Activated naive CD8-positive, alpha-beta T cell treated with anti-CD3 and anti-CD28 coated beads for 36 hours (primary cell): ENCODE measurements around the gene SRC. TPM values are rescaled to one million over a fixed set of nuclear protein-coding genes. Genes with fewer than 3 reads are reported as not detected.

Source experiments
- DNase-seq: peaks from one replicate; pipeline ENCODE4 v3.0.0; 2021
- H3K27ac Mint-ChIP-seq: one replicate; pipeline ENCODE4 v1.8.0; 2022; ENCODE audit warnings: mild to moderate bottlenecking, moderate library complexity, mixed read lengths
- H3K27me3 Mint-ChIP-seq: one replicate; pipeline ENCODE4 v1.8.0; 2022; ENCODE audit warnings: mild to moderate bottlenecking, mixed read lengths
- H3K36me3 Mint-ChIP-seq: one replicate; pipeline ENCODE4 v1.8.0; 2021; ENCODE audit warnings: mild to moderate bottlenecking, mixed read lengths
- H3K4me1 Mint-ChIP-seq: one replicate; pipeline ENCODE4 v1.8.0; 2021; ENCODE audit warnings: mixed read lengths
- H3K4me3 Mint-ChIP-seq: one replicate; pipeline ENCODE4 v1.8.0; 2022; ENCODE audit warnings: mild to moderate bottlenecking, moderate library complexity, mixed read lengths
- H3K9me3 Mint-ChIP-seq: one replicate; pipeline ENCODE4 v1.8.0; 2022; ENCODE audit warnings: mixed read lengths
- total RNA-seq, 2 experiments: library from RNA; stranded (reverse); gene quantifications; one replicate each; pipeline ENCODE4 v1.2.3, GENCODE V29; 2021

SRC gene
- total RNA-seq, 2 experiments from 2014 or later: 1.1 to 1.9 TPM

DNA sequence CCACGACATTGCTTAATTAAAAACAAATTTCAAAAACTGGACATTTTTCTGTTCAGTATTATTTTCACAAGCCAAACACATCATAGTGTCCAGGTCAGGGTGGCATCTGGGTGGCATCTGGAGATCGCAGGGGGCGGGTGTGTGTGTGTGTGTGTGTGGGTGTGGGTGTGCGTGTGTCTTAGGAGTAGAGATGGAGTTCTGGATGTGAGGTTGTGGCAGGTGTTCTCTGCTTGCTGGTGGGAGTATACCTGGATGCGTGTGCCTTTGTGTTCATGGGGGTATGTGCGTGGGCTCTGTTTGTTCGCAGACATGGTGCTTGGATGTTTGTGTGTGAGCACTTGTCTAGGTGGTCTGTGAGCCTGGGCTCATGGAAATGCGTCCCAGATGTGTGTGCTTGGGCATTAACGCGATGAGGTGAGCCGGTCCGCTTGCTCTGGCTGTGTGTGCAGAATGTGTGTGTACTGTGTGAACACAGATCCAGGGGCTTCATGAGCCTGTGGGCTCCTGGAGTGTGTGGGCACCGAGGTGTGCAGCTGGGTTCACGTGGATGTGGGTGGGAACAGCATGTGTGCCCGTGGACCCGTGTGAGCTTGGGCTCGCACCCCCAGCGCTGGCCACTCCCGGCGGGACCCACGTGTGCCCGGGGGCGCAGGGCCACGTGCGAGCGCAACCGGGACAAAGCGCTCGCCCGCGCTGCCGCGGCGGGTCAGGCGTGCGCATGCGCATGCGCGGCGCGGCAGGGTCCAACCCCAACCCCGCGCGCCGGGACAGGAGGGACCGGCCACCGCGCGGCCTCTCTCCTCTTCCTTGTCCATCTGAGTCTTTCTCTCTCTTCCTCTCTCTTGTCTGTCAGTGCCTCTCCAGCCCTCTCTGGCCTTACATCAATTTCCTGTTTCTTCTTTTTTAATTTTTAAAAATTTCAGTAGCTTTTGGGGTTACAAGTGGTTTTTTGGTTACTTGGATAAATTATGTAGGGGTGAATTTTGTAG, 60.4 kb downstream of the SRC start:
- Mint-ChIP-seq H3K4me1 (peaks cover 9% of the 10 kb centered on the region), H3K27ac (no peak overlapping the region), H3K9me3 (no peaks in the 10 kb centered on the region), H3K36me3 (no peaks in the 10 kb centered on the region), H3K27me3 (peaks cover 30% of the 10 kb centered on the region), H3K4me3 (peak overlapping the region; percentile 47)
- DNase-seq: peak; percentile 55

DNA sequence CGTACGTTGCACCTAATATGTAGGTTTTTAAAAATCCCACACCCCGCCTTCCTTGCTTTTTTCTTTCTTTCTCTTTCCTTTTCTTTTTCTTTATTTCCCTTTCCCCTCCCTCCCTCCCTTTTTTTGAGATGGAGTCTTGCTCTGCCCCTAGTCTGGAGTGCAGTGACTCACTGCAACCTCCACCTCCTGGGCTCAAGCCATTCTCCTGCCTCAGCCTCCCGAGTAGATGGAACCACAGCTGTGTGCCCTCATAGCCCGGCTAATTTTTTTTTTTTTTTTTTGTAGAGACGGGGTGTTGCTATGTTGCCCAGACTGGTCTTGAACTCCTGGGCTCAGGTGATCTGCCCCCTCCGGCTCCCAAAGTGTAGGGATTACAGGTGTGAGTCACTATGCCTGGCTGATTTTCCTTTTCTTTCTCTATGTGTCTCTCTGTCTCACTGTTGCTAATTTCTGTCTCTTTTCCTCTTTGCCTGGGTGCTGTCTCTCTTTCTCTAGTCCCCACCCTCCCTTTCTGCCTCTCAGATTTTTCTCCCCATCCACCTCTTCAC, 61.2 kb downstream of the SRC start:
- Mint-ChIP-seq H3K27me3 (peaks cover 30% of the 10 kb centered on the region), H3K36me3 (no peaks in the 10 kb centered on the region), H3K27ac (no peak overlapping the region), H3K9me3 (no peaks in the 10 kb centered on the region), H3K4me1 (peaks cover 9% of the 10 kb centered on the region), H3K4me3 (peak overlapping the region; percentile 0)
- no peak for DNase-seq

GRCh38 chr20:37407573-37408002, 61.6 kb downstream of the SRC start:
- Mint-ChIP-seq H3K4me3 (no peak overlapping the region), H3K4me1 (peaks cover 9% of the 10 kb centered on the region), H3K36me3 (no peaks in the 10 kb centered on the region), H3K27me3 (peaks cover 30% of the 10 kb centered on the region), H3K27ac (no peak overlapping the region), H3K9me3 (no peaks in the 10 kb centered on the region)
- no peak for DNase-seq

GRCh38 chr20:37408302-37409193, 62.6 kb downstream of the SRC start:
- no peak overlapping the region for H3K27ac Mint-ChIP-seq
- H3K36me3 Mint-ChIP-seq: no peaks in the 10 kb centered on the region
- DNase-seq: no peak
- H3K4me1 Mint-ChIP-seq: peaks cover 9% of the 10 kb centered on the region
- peaks cover 30% of the 10 kb centered on the region for H3K27me3 Mint-ChIP-seq
- H3K9me3 Mint-ChIP-seq: no peaks in the 10 kb centered on the region
- H3K4me3 Mint-ChIP-seq: no peak overlapping the region

DNA sequence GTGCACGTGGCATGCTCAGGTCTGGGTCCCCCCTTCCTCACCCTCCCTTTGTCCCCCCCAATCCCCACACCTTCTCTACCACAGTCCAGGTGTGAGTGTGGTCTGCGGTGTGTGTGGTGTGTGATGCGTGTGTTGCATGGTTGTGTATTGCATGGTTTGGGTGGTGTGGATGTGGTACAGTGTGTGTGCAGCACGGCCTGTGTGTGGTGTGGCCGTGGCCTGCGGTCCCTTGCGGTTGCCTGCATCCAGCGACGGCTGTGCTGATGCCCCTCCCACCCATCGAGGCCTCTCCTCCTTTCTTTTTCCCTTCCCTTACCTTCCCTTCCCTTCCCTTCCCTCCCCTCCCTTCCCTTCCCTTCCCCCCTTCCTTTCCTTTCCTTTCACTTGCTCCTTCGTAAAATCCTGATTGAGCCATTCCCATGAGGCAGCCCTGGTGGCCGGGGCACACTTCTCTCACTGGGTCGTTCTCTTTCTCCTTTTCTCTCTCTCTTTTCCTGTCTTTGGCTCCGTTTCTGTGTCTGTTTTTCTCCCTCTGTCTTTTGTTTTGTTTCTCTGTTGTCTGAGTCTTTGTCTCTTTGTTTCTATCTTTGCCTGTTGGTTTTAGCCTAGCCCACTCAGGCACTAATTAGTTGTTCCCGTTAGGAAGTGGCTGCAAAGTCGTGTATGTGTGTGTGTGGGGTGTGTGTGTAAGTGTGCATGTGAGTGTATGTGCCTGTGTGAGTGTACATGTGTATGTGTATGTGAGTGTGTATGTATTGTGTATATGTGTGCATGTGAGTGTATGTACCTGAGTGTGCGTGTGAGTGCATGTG, 65.7 kb downstream of the SRC start:
- Mint-ChIP-seq H3K36me3 (no peaks in the 10 kb centered on the region), H3K9me3 (no peaks in the 10 kb centered on the region), H3K4me1 (peaks cover 6% of the 10 kb centered on the region), H3K4me3 (no peak overlapping the region), H3K27ac (no peak overlapping the region), H3K27me3 (peaks cover 27% of the 10 kb centered on the region)
- DNase-seq: peak; percentile 14

- H3K27ac Mint-ChIP-seq: no peak overlapping the region
- H3K27me3 Mint-ChIP-seq: peaks cover 18% of the 10 kb centered on the region
- H3K4me1 Mint-ChIP-seq: no peaks in the 10 kb centered on the region
- no peaks in the 10 kb centered on the region for H3K36me3 Mint-ChIP-seq
- no peaks in the 10 kb centered on the region for H3K9me3 Mint-ChIP-seq
- H3K4me3 Mint-ChIP-seq: no peak overlapping the region
- no peak for DNase-seq
Observed at GRCh38 chr20:37413023-37413334, 67.0 kb downstream of the SRC start.

GRCh38 chr20:37413379-37413778, 67.4 kb downstream of the SRC start:
- no peak for DNase-seq
- Mint-ChIP-seq H3K27ac (no peak overlapping the region), H3K4me3 (no peak overlapping the region), H3K4me1 (no peaks in the 10 kb centered on the region), H3K36me3 (no peaks in the 10 kb centered on the region), H3K27me3 (peaks cover 15% of the 10 kb centered on the region), H3K9me3 (no peaks in the 10 kb centered on the region)

DNA sequence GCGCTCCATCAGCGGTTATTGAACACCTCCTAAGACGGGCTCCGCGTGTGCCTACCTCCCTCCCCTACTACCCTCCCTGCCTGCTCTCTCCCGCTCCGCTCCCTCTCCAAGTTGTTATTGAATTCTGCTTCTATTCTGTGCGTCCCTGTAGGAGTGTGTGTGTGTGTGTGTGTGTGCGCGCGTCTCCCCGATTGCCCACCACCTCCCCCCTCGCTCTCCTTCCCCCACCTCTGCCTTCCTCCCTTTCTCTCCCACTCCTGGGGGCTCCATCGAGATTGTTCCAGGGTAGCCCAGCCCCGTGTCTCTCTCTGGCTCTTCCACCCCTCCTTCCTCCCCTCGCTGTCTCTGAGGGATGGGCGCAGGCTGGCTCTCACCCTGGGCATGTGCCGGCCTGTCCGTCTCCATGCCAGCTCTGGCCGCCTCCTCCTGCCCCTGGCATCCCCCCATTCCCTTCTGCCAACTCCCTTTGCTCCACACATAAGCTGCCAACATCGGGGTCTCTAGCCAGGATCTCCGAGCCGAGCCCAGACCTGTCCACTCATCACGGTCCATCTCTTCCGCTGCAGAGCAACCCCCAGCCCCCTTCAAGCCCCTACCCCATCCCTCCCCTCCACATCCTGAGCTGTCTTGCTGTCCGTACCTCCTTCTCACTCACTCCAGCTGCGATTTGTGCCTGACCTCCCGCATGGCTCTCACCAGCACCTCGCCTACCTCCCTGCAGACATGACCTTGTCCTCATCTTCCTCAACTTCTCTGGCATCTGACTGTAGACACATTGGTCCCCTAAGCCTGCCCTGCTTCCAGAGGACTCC, 68.5 kb downstream of the SRC start:
- H3K4me1 Mint-ChIP-seq: no peaks in the 10 kb centered on the region
- no peaks in the 10 kb centered on the region for H3K36me3 Mint-ChIP-seq
- H3K27ac Mint-ChIP-seq: no peak overlapping the region
- H3K9me3 Mint-ChIP-seq: no peaks in the 10 kb centered on the region
- no peak overlapping the region for H3K4me3 Mint-ChIP-seq
- H3K27me3 Mint-ChIP-seq: peaks cover 6% of the 10 kb centered on the region
- no peak for DNase-seq

DNA sequence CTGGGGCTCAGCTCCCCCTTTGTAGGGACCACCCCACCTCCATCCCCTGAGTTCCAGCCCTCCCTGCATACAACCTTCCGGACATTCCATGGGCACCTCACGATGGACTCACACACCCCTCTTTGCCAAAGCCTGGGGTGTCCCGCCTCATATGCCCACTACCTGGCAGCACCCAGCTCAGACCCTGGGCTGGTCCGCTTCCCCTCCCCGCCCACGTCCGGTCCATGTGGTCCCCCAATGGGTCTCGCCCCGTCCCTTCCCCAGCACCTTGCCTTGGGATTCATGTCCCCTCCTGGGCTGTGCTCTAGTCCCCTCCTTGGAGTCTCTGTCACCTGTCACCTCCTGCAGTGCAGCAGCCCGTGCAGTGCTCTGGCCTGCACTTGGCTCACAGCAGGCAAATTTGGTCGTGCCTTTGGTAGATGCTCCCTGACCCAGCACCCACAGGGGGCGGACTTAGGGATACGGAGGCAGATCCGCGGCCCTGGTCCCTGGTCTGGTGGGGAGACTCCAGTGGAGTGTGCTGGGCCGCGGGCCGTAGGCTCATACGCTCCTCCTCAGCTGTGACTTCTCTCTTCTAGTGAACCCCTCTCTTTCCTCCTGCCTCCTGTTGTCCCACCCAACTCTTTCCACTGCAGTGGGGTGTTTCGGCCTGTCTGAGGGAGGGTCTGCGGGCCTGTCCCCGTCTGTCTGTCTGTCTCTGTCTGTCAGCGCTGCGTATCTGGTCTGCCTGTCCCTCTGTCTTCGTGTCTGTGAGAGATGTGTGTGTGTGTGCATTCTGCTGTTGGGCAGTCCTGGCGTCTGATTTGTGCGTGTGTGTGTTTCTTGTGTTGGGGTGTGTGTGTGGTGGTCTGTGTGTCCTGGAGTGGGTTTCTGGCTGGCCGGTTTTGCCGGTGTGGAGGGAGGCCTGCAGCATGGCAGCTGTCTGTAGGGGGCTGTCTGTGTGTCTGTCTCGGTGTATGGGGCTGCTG, 69.5 kb downstream of the SRC start:
- no peaks in the 10 kb centered on the region for H3K9me3 Mint-ChIP-seq
- H3K27me3 Mint-ChIP-seq: peaks cover under 1% of the 10 kb centered on the region
- no peak overlapping the region for H3K27ac Mint-ChIP-seq
- no peak for DNase-seq
- no peak overlapping the region for H3K4me3 Mint-ChIP-seq
- H3K4me1 Mint-ChIP-seq: no peaks in the 10 kb centered on the region
- no peaks in the 10 kb centered on the region for H3K36me3 Mint-ChIP-seq

- no peak overlapping the region for H3K27ac Mint-ChIP-seq
- no peaks in the 10 kb centered on the region for H3K4me1 Mint-ChIP-seq
- no peaks in the 10 kb centered on the region for H3K9me3 Mint-ChIP-seq
- H3K27me3 Mint-ChIP-seq: peaks cover 5% of the 10 kb centered on the region
- no peaks in the 10 kb centered on the region for H3K36me3 Mint-ChIP-seq
- no peak overlapping the region for H3K4me3 Mint-ChIP-seq
- DNase-seq: no peak
Observed at GRCh38 chr20:37416100-37416847, 70.3 kb downstream of the SRC start.

- Mint-ChIP-seq H3K4me3 (no peak overlapping the region), H3K27ac (no peak overlapping the region), H3K4me1 (no peaks in the 10 kb centered on the region), H3K9me3 (no peaks in the 10 kb centered on the region), H3K27me3 (peaks cover 10% of the 10 kb centered on the region), H3K36me3 (no peaks in the 10 kb centered on the region)
- no peak for DNase-seq
Observed at GRCh38 chr20:37416848-37417616, 71.1 kb downstream of the SRC start.
